K562 (cell line): ENCODE results near the gene CLPSL2. TPM values are rescaled to one million over a fixed set of nuclear protein-coding genes. Genes with fewer than 3 reads are reported as not detected.

Experiments
- ATAC-seq: fragments of 200-7000 bp; cut with Tn5 transposase; 3 replicates; pipeline ENCODE4 v1.9.1; 2020; ENCODE audit warnings: moderate library complexity
- BruUV-seq: library from RNA; stranded (reverse); fragments of 400-500 nt; replicated peaks from 2 replicates; lab custom pipeline; 2021; lab: Mats Ljungman, UMichigan
- CTCF ChIA-PET: fragments of 300-600 bp; formaldehyde crosslinking; extraction: SDS; loops from one replicate; lab custom pipeline; 2021; ENCODE audit warnings: low intra/inter-chr PET ratio; lab: Yijun Ruan, JAX
- POLR2A ChIA-PET: fragments of 300-600, 350-650 bp; sonication (Branson Sonifier 250); formaldehyde crosslinking; extraction: SDS; loops from one replicate; lab custom pipeline; 2021; ENCODE audit warnings: antibody characterized with exemption, inconsistent platforms; lab: Yijun Ruan, JAX
- DNase-seq, 4 experiments: peaks; one replicate each; pipeline versions ENCODE4 v3.0.0 to v3.0.0-alpha.2; 2011 to 2018; ENCODE audit warnings: low spot score in 3 of 4, mixed read lengths in 3 of 4; ENCODE audit errors: extremely low read depth in 1 of 4
- FAIRE-seq: peaks from 2 replicates; lab custom pipeline; 2011; peaks lifted over from hg19 to GRCh38; lab: Jason Lieb, UNC
- H2AFZ ChIP-seq: 2 replicates; pipeline ENCODE4 v1.6.0; 2011; ENCODE audit warnings: low read depth, low read length, control low read depth, inconsistent platforms
- H3K27ac ChIP-seq: fragments of 200-600 bp; 3 replicates; pipeline ENCODE4 v1.8.0; 2011; ENCODE audit warnings: low read depth, mild to moderate bottlenecking, control low read depth, inconsistent platforms, low read length, moderate library complexity, mixed read lengths; ENCODE audit errors: extremely low read depth
- H3K27me3 ChIP-seq, 2 experiments: fragments of 300-600 bp in 1 of 2; 2 replicates in 1 of 2; 3 replicates in 1 of 2; pipeline versions ENCODE4 v1.6.0 to v1.8.0; 2011; ENCODE audit warnings: inconsistent platforms in 2 of 2, low read length in 2 of 2, mild to moderate bottlenecking in 1 of 2, mixed read lengths in 1 of 2, moderate library complexity in 1 of 2; ENCODE audit not compliant: control insufficient read depth in 2 of 2, insufficient read depth in 2 of 2
- H3K36me3 ChIP-seq: fragments of 300-600 bp; 3 replicates; pipeline ENCODE4 v1.8.0; 2011; ENCODE audit warnings: mild to moderate bottlenecking, low read length, inconsistent platforms; ENCODE audit not compliant: control insufficient read depth, insufficient read depth
- H3K4me1 ChIP-seq, 2 experiments: fragments of 200-600 bp in 1 of 2; replicated peaks in 1 of 2; 2 replicates in 1 of 2; 3 replicates in 1 of 2; pipeline versions ENCODE4 v1.5.1 to v1.8.0; 2011; ENCODE audit warnings: inconsistent platforms in 2 of 2, low read length in 2 of 2, mild to moderate bottlenecking in 1 of 2, mixed read lengths in 1 of 2, moderate library complexity in 1 of 2; ENCODE audit not compliant: control insufficient read depth in 2 of 2, insufficient read depth in 2 of 2
- H3K4me2 ChIP-seq: 2 replicates; pipeline ENCODE4 v1.6.1; 2011; ENCODE audit warnings: low read length, control low read depth, inconsistent platforms, mixed read lengths; ENCODE audit not compliant: insufficient read depth
- H3K4me3 ChIP-seq: fragments of 200-600 bp; sonication (generic), shearing (Covaris generic); 2 replicates; pipeline ENCODE4 v1.5.1; 2016; ENCODE audit warnings: control low read depth, inconsistent platforms
- H3K79me2 ChIP-seq: fragments of 200-600 bp; 3 replicates; pipeline ENCODE4 v1.8.0; 2011; ENCODE audit warnings: low read length, inconsistent platforms; ENCODE audit not compliant: control insufficient read depth, insufficient read depth
- H3K9ac ChIP-seq, 2 experiments: 2 replicates each; pipeline versions ENCODE4 v1.6.0 to v1.6.1; 2011; ENCODE audit warnings: low read depth in 2 of 2, low read length in 2 of 2, control low read depth in 1 of 2, inconsistent platforms in 1 of 2, mild to moderate bottlenecking in 1 of 2, mixed read lengths in 1 of 2; ENCODE audit not compliant: insufficient read depth in 1 of 2
- H3K9me1 ChIP-seq: one replicate; pipeline ENCODE4 v1.6.0; 2011; ENCODE audit warnings: inconsistent platforms, mild to moderate bottlenecking, low read length, moderate library complexity; ENCODE audit not compliant: control insufficient read depth, insufficient read depth
- H3K9me3 ChIP-seq: replicated peaks from 2 replicates; pipeline ENCODE4 v1.5.1; 2011; ENCODE audit warnings: low read depth, low read length, inconsistent platforms; ENCODE audit not compliant: control insufficient read depth, insufficient read depth
- H4K20me1 ChIP-seq: replicated peaks from 2 replicates; pipeline ENCODE4 v1.6.1; 2011; ENCODE audit warnings: low read length, inconsistent platforms, mixed read lengths; ENCODE audit not compliant: control insufficient read depth, insufficient read depth
- BCOR ChIP-seq: fragments of 450-650 bp; IDR thresholded peaks from 2 replicates; pipeline ENCODE4 v1.6.1; 2016
- CBX2 ChIP-seq: fragments of 200-600 bp; sonication (generic); IDR thresholded peaks from one replicate; pipeline ENCODE4 v1.6.1; 2012; ENCODE audit warnings: mild to moderate bottlenecking, low read length, inconsistent platforms; ENCODE audit not compliant: insufficient read depth, poor library complexity, severe bottlenecking
- CREB1 ChIP-seq, 2 experiments: sonication (generic) in 1 of 2; formaldehyde crosslinking in 1 of 2; IDR thresholded peaks; 2 replicates each; pipeline versions ENCODE4 v1.6.1 to v1.8.0; 2012 to 2022; ENCODE audit warnings: inconsistent platforms in 1 of 2, mild to moderate bottlenecking in 1 of 2, missing genetic modification reagents in 1 of 2, moderate library complexity in 1 of 2
- GABPB1 ChIP-seq: sonication (generic); formaldehyde crosslinking; IDR thresholded peaks from 2 replicates; pipeline ENCODE4 v1.8.0; 2022; ENCODE audit warnings: mild to moderate bottlenecking, missing genetic modification reagents
- MEF2D ChIP-seq: conservative IDR thresholded peaks from 2 replicates; pipeline ENCODE4 v1.6.1; 2016; ENCODE audit warnings: low read depth, missing genetic modification characterization, missing compliant biosample characterization
- NCOR1 ChIP-seq: fragments of 450-650 bp; IDR thresholded peaks from 2 replicates; pipeline ENCODE4 v1.6.1; 2016; ENCODE audit warnings: mild to moderate bottlenecking, moderate library complexity
- POLR2AphosphoS2 ChIP-seq: IDR thresholded peaks from 2 replicates; pipeline ENCODE4 v1.6.1; 2012; ENCODE audit warnings: low read length, improper control_type of control experiment
- PTRF ChIP-seq: fragments of 450-650 bp; IDR thresholded peaks from 2 replicates; pipeline ENCODE4 v1.6.1; 2016; ENCODE audit warnings: mild to moderate bottlenecking, missing genetic modification characterization, missing compliant biosample characterization
- RBM25 ChIP-seq: fragments of 200-400 bp; formaldehyde crosslinking; IDR thresholded peaks from 2 replicates; pipeline ENCODE4 v1.6.1; 2018; ENCODE audit warnings: low read length, low read depth, moderate library complexity; ENCODE audit not compliant: severe bottlenecking
- XRCC5 ChIP-seq: fragments of 200-400 bp; formaldehyde crosslinking; IDR thresholded peaks from 2 replicates; pipeline ENCODE4 v1.6.1; 2017; ENCODE audit warnings: low read depth, mild to moderate bottlenecking, low read length
- ZC3H4 ChIP-seq: sonication (generic); formaldehyde crosslinking; IDR thresholded peaks from 2 replicates; pipeline ENCODE4 v1.9.0; 2021; ENCODE audit warnings: missing genetic modification reagents, borderline replicate concordance
- ZNF3 ChIP-seq: fragments of 250-450 bp; sonication (Bioruptor Pico); IDR thresholded peaks from 2 replicates; pipeline ENCODE4 v1.5.0; 2021; ENCODE audit warnings: mild to moderate bottlenecking, moderate library complexity
- ZNF764 ChIP-seq: fragments of 250-450 bp; sonication (Bioruptor Pico); IDR thresholded peaks from 2 replicates; pipeline ENCODE4 v1.4.0; 2020; ENCODE audit warnings: low read depth, mild to moderate bottlenecking, moderate library complexity
- whole genome bisulfite sequencing: fragments of 100-300 bp; shearing (Covaris generic); methylation state at CpG from one replicate; pipeline ENCODE4 v1.1.6; 2016; ENCODE audit warnings: low coverage, mixed read lengths; ENCODE audit not compliant: insufficient coverage; ENCODE audit errors: missing lambda C conversion rate; 5-methylcytosine and 5-hydroxymethylcytosine counted together
- in situ Hi-C: fragments of 300-500 bp; cut with MboI; formaldehyde crosslinking; loops from 4 replicates; pipeline ENCODE4 v1.15.0; 2018; ENCODE audit warnings: inconsistent platforms, mixed read lengths
- intact Hi-C: fragments of 100-400 bp; cut with micrococcal nuclease; formaldehyde crosslinking; loops from 2 replicates; pipeline ENCODE4 v1.14.2; 2022
- polyA plus RNA-seq, 8 experiments: library from polyadenylated mRNA; depleted of rRNA in 4 of 8; stranded (reverse) in 5 of 8; unstranded in 3 of 8; fragments of >200 nt; fragmentation: Nextera tagmentation in 2 of 8; fragmentation: Illumina TruSeq in 1 of 8; extraction: Ambion mirVana in 2 of 8; extraction: Trizol in 1 of 8; gene quantifications; 2 replicates each; pipeline versions ENCODE4 v1.2.1 to v1.2.3, GENCODE V29; 2011 to 2014; ENCODE audit warnings: inconsistent platforms in 1 of 8, missing spikeins in 1 of 8
- total RNA-seq, 7 experiments: library from RNA; depleted of rRNA in 6 of 7; stranded (reverse); fragments of >200 nt in 6 of 7; fragmentation: Illumina TruSeq in 2 of 7; extraction: Trizol in 2 of 7; gene quantifications; 2 replicates each; pipeline versions ENCODE4 v1.2.1 to v1.2.3, GENCODE V29; 2011 to 2021; ENCODE audit warnings: low replicate concordance in 1 of 7
- TF ChIP-seq, protein P1 (sequence below): IDR thresholded peaks from 2 replicates; pipeline ENCODE4 v1.6.1; 2012; ENCODE audit warnings: low read depth, low read length, improper control_type of control experiment, borderline replicate concordance
- TF ChIP-seq, protein P2 (sequence below), 2 experiments: fragments of 450-650 bp; IDR thresholded peaks; 2 replicates each; pipeline ENCODE4 v1.6.1; 2016

The CLPSL2 gene
- total and polyA plus RNA-seq, 9 of the 15 experiments (the other 6 are each of a cell fraction or from before 2014, with no cell fraction given): not detected

- no peaks in the 10 kb centered on the region for H3K79me2 ChIP-seq
- H3K4me1 ChIP-seq: peaks cover 0 to 5% of the 10 kb centered on the region in 2 experiments; a peak in 3 of 5 replicates
- intact Hi-C loops (no loop called here), in situ Hi-C loops (no loop called here)
- TF ChIP-seq XRCC5 (no peak), GABPB1 (CRISPR knock-in tag) (no peak), ZC3H4 (CRISPR knock-in tag) (no peak), CBX2 (no peak), PTRF (tag) (no peak), CREB1 (IDR thresholded peaks at IDR 0.05) (no peak), CREB1 (CRISPR knock-in tag; IDR thresholded peaks at IDR 0.05) (no peak), NCOR1 (no peak), MEF2D (tag) (no peak), BCOR (peak; percentile 51), ZNF3 (peak; percentile 91), POLR2AphosphoS2 (no peak), ZNF764 (CRISPR knock-in tag) (no peak), RBM25 (peak; percentile 54)
- TF ChIP-seq, protein P1, sequence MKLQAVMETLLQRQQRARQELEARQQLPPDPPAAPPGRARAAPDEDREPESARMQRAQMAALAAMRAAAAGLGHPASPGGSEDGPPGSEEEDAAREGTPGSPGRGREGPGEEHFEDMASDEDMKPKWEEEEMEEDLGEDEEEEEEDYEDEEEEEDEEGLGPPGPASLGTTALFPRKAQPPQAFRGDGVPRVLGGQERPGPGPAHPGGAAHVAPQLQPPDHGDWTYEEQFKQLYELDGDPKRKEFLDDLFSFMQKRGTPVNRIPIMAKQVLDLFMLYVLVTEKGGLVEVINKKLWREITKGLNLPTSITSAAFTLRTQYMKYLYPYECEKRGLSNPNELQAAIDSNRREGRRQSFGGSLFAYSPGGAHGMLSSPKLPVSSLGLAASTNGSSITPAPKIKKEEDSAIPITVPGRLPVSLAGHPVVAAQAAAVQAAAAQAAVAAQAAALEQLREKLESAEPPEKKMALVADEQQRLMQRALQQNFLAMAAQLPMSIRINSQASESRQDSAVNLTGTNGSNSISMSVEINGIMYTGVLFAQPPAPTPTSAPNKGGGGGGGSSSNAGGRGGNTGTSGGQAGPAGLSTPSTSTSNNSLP: no peak
- TF ChIP-seq, protein P2, sequence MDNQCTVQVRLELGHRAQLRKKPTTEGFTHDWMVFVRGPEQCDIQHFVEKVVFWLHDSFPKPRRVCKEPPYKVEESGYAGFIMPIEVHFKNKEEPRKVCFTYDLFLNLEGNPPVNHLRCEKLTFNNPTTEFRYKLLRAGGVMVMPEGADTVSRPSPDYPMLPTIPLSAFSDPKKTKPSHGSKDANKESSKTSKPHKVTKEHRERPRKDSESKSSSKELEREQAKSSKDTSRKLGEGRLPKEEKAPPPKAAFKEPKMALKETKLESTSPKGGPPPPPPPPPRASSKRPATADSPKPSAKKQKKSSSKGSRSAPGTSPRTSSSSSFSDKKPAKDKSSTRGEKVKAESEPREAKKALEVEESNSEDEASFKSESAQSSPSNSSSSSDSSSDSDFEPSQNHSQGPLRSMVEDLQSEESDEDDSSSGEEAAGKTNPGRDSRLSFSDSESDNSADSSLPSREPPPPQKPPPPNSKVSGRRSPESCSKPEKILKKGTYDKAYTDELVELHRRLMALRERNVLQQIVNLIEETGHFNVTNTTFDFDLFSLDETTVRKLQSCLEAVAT (IDR thresholded peaks at IDR 0.05): no peak
- DNase-seq (peak in 1 of 4 experiments; percentile 4), FAIRE-seq (no peak), ATAC-seq (no peak)
- WGBS: 14% methylated on average over 2 of the region's 2 CpGs
- POLR2A ChIA-PET: interaction anchor here (1.0 kb wide), 1 partner anchor 24 kb away, joined by 3 read pairs; the partner anchor contains the start of gene LHFPL5
- H3K27ac ChIP-seq: no peak overlapping the region
- H3K27me3 ChIP-seq: peaks cover 41 to 65% of the 10 kb centered on the region in 2 experiments
- H3K4me2 ChIP-seq: no peak overlapping the region
- H4K20me1 ChIP-seq: 0 out of 2 replicates have a peak, but pooled peaks cover 4% of the 10 kb centered on the region
- H3K36me3 ChIP-seq: no peaks in the 10 kb centered on the region
- H3K9ac ChIP-seq: no peak overlapping the region
- H3K9me3 ChIP-seq: no peaks in the 10 kb centered on the region
- no peak overlapping the region for H3K4me3 ChIP-seq
- CTCF ChIA-PET: no interaction called here
- BruUV-seq: no TSS peak
- no peak overlapping the region for H2AFZ ChIP-seq
- H3K9me1 ChIP-seq: no peaks in the 10 kb centered on the region
These were observed 4.9 kb downstream of the CLPSL2 start for GRCh38 chr6:35781290-35781689.
